Panc1 (cell line): ENCODE data around the gene EIF2D. TPM values are rescaled to one million over a fixed set of nuclear protein-coding genes. Genes with fewer than 3 reads are reported as not detected.

Experiments used
- ATAC-seq: fragments of 200-7000 bp; cut with Tn5 transposase; 2 replicates; pipeline ENCODE4 v1.9.1; 2020; ENCODE audit warnings: mild to moderate bottlenecking, moderate library complexity
- BruUV-seq: library from RNA; stranded (reverse); fragments of 400-500 nt; replicated peaks from 2 replicates; lab custom pipeline; 2021; lab: Mats Ljungman, UMichigan
- CTCF ChIA-PET: fragments of 300-600 bp; sonication (Branson Sonifier 250); formaldehyde crosslinking; loops from one replicate; lab custom pipeline; 2022; ENCODE audit warnings: antibody characterized with exemption; lab: Charles Lee
- POLR2A ChIA-PET: fragments of 300-600 bp; sonication (Branson Sonifier 250); formaldehyde crosslinking; loops from one replicate; lab custom pipeline; 2022; ENCODE audit warnings: antibody characterized with exemption; lab: Charles Lee
- DNase-seq: peaks from one replicate; pipeline ENCODE4 v3.0.0-alpha.2; 2010; ENCODE audit warnings: low read depth, low spot score
- H3K27ac ChIP-seq: 2 replicates; pipeline ENCODE4 v1.5.1; 2011; ENCODE audit warnings: mild to moderate bottlenecking, low read length, inconsistent platforms
- H3K27me3 ChIP-seq: fragments of 200-500 bp; sonication (Bioruptor generic); 2 replicates; pipeline ENCODE4 v1.6.0; 2014; ENCODE audit warnings: low read length, inconsistent platforms; ENCODE audit not compliant: control insufficient read depth, insufficient read depth
- H3K36me3 ChIP-seq: fragments of 200-500 bp; sonication (Bioruptor generic); 2 replicates; pipeline ENCODE4 v1.5.1; 2014; ENCODE audit warnings: inconsistent platforms, mild to moderate bottlenecking, low read length, moderate library complexity; ENCODE audit not compliant: control insufficient read depth, insufficient read depth
- H3K4me1 ChIP-seq: 2 replicates; pipeline ENCODE4 v1.5.1; 2011; ENCODE audit warnings: inconsistent platforms, mild to moderate bottlenecking, low read length, moderate library complexity; ENCODE audit not compliant: control insufficient read depth, insufficient read depth
- H3K4me3 ChIP-seq, 2 experiments: 2 replicates each; pipeline ENCODE4 v1.5.1; 2011 to 2012; ENCODE audit warnings: low read depth in 2 of 2, low read length in 2 of 2, mild to moderate bottlenecking in 2 of 2, inconsistent platforms in 1 of 2, moderate library complexity in 1 of 2
- H3K9me3 ChIP-seq: fragments of 200-500 bp; sonication (Bioruptor generic); 2 replicates; pipeline ENCODE4 v1.5.1; 2014; ENCODE audit warnings: low read depth, mild to moderate bottlenecking, inconsistent platforms, low read length, moderate library complexity; ENCODE audit not compliant: control insufficient read depth, insufficient read depth
- CTCF ChIP-seq: fragments of 450-650 bp; IDR thresholded peaks from 2 replicates; pipeline ENCODE4 v1.5.1; 2017; ENCODE audit warnings: mild to moderate bottlenecking
- POLR2AphosphoS5 ChIP-seq: IDR thresholded peaks from 2 replicates; pipeline ENCODE4 v1.6.1; 2012; ENCODE audit warnings: mild to moderate bottlenecking, low read depth, low read length, moderate library complexity
- REST ChIP-seq, 2 experiments: IDR thresholded peaks; 2 replicates each; pipeline ENCODE4 v1.6.1; 2011 to 2012; ENCODE audit warnings: low read depth in 2 of 2, control low read depth in 1 of 2, low read length in 1 of 2, mild to moderate bottlenecking in 1 of 2, moderate library complexity in 1 of 2; ENCODE audit not compliant: insufficient read depth in 1 of 2
- SIN3A ChIP-seq: IDR thresholded peaks from 2 replicates; pipeline ENCODE4 v1.6.1; 2012; ENCODE audit warnings: low read depth, mild to moderate bottlenecking, low read length, moderate library complexity, borderline replicate concordance; ENCODE audit not compliant: insufficient read depth
- TCF7L2 ChIP-seq: IDR thresholded peaks from 2 replicates; pipeline ENCODE4 v1.6.1; 2011; ENCODE audit warnings: mild to moderate bottlenecking, low read depth, low read length, inconsistent platforms
- in situ Hi-C: cut with HindIII; loops from 2 replicates; pipeline ENCODE4 v1.10.0; 2016; ENCODE audit warnings: low sequenced_read_pairs, low pct_unique_long_range_greater_than_20kb
- intact Hi-C: fragments of 100-400 bp; cut with micrococcal nuclease; formaldehyde crosslinking; loops from one replicate; pipeline ENCODE4 v1.10.0; 2022; ENCODE audit not compliant: unreplicated experiment
- total RNA-seq: library from RNA; stranded (reverse); gene quantifications from one replicate; pipeline ENCODE4 v1.2.1, GENCODE V29; 2021; ENCODE audit not compliant: unreplicated experiment

The EIF2D gene
- total RNA-seq, 1 experiment from 2014 or later = 28.7 TPM

GRCh38 chr1:206551986-206552326 is 60.3 kb downstream of the EIF2D start:
- ATAC-seq (no peak), DNase-seq (no peak)
- intact Hi-C loops = no loop called here
- TF ChIP-seq POLR2AphosphoS5 = no peak
- H3K27ac ChIP-seq = no peak overlapping the region
- no TSS peak for BruUV-seq
- no peaks in the 10 kb centered on the region for H3K36me3 ChIP-seq
- H3K4me1 ChIP-seq = peaks cover 4% of the 10 kb centered on the region; the same call in 1 of the 2 replicates
- CTCF ChIA-PET = no interaction called here
- peaks cover 8% of the 10 kb centered on the region; the same call in 1 of the 2 replicates for H3K27me3 ChIP-seq
- no peaks in the 10 kb centered on the region for H3K9me3 ChIP-seq
- POLR2A ChIA-PET = no interaction called here
- H3K4me3 ChIP-seq = no peak overlapping the region
- in situ Hi-C loops = no loop called here

- intact Hi-C loops (no loop called here), in situ Hi-C loops (no loop called here)
- no peak overlapping the region for H3K27ac ChIP-seq
- POLR2A ChIA-PET = no interaction called here
- BruUV-seq = no TSS peak
- no peak overlapping the region for H3K4me3 ChIP-seq
- DNase-seq (no peak), ATAC-seq (no peak)
- peaks cover 8% of the 10 kb centered on the region; the same call in 1 of the 2 replicates for H3K27me3 ChIP-seq
- 0 out of 2 replicates have a peak, but pooled peaks cover 1% of the 10 kb centered on the region for H3K4me1 ChIP-seq
- CTCF ChIA-PET = interaction anchor here (1.0 to 1.1 kb wide), 2 partner anchors 15 to 32 kb away, joined by 3 to 4 read pairs; no protein-coding TSS in a partner anchor
- H3K9me3 ChIP-seq = no peaks in the 10 kb centered on the region
- H3K36me3 ChIP-seq = no peaks in the 10 kb centered on the region
- no peak for TF ChIP-seq REST (IDR thresholded peaks at IDR 0.05; ENCODE audit: insufficient read depth in 1 of 2, low read depth in 2 of 2, low read length in 1 of 2)
- no peak for TF ChIP-seq CTCF
- TF ChIP-seq POLR2AphosphoS5 = no peak
- no peak for TF ChIP-seq TCF7L2
- no peak for TF ChIP-seq SIN3A
These were observed 60.8 kb downstream of the EIF2D start for GRCh38 chr1:206551296-206551985.

- ATAC-seq = no peak; the same call in 1 of the 2 replicates
- no peak for DNase-seq
- Histone ChIP-seq H3K27me3 (peaks cover 4% of the 10 kb centered on the region; the same call in 1 of the 2 replicates), H3K27ac (no peak overlapping the region), H3K4me1 (no peaks in the 10 kb centered on the region), H3K36me3 (no peaks in the 10 kb centered on the region), H3K9me3 (no peaks in the 10 kb centered on the region), H3K4me3 (no peak overlapping the region)
- ChIA-PET CTCF (interaction anchor here (1.0 to 1.1 kb wide), 2 partner anchors 14 to 33 kb away, joined by 3 to 4 read pairs; no protein-coding TSS in a partner anchor), POLR2A (no interaction called here)
- intact Hi-C loops = no loop called here
- no peak for TF ChIP-seq REST (IDR thresholded peaks at IDR 0.05; ENCODE audit: insufficient read depth in 1 of 2, low read depth in 2 of 2, low read length in 1 of 2)
- TF ChIP-seq POLR2AphosphoS5 = no peak
- TF ChIP-seq TCF7L2 = no peak
- in situ Hi-C loops = no loop called here
- no TSS peak for BruUV-seq
These were observed 61.8 kb downstream of the EIF2D start for GRCh38 chr1:206550446-206550845.
